Ovary (tissue), 9 donors: ENCODE data around the gene CTBP2. TPM values are rescaled to one million over a fixed set of nuclear protein-coding genes. Genes with fewer than 3 reads are reported as not detected.

Source experiments
- DNase-seq, 5 donors: peaks; one replicate each; pipeline ENCODE4 v3.0.0-alpha.2; 2019 to 2020
- H3K27ac ChIP-seq, 2 donors: fragments of 200-600 bp; one replicate each; pipeline versions ENCODE4 v1.5.1 to v1.8.0; 2019 to 2022
- H3K27me3 ChIP-seq: fragments of 200-600 bp; one replicate; pipeline ENCODE4 v1.8.0; 2022
- H3K36me3 ChIP-seq: fragments of 200-600 bp; sonication (generic); one replicate; pipeline ENCODE4 v1.5.1; 2019
- H3K4me1 ChIP-seq: one replicate; pipeline ENCODE4 v1.8.1; 2013; ENCODE audit warnings: mild to moderate bottlenecking, moderate library complexity; ENCODE audit not compliant: insufficient read depth
- H3K4me3 ChIP-seq: fragments of 200-600 bp; sonication (generic); one replicate; pipeline ENCODE4 v1.5.1; 2017
- H3K9me3 ChIP-seq, 2 donors: fragments of 200-600 bp in 1 of 2; sonication (generic) in 1 of 2; one replicate each; pipeline versions ENCODE4 v1.5.1 to v1.8.1; 2013 to 2019; ENCODE audit warnings: mild to moderate bottlenecking in 1 of 2, moderate library complexity in 1 of 2
- CTCF ChIP-seq, 3 donors: fragments of 450-650 bp in 2 of 3; fragments of 200-600 bp in 1 of 3; IDR thresholded peaks; one replicate each; pipeline versions ENCODE4 v1.5.1 to v1.8.0; 2016 to 2022; ENCODE audit warnings: antibody characterized with exemption in 3 of 3, mild to moderate bottlenecking in 1 of 3
- EP300 ChIP-seq: sonication (generic); formaldehyde crosslinking; IDR thresholded peaks from one replicate; pipeline ENCODE4 v1.6.1; 2017; ENCODE audit warnings: antibody characterized with exemption
- POLR2A ChIP-seq: fragments of 450-650 bp; IDR thresholded peaks from one replicate; pipeline ENCODE4 v1.6.1; 2017; ENCODE audit warnings: antibody characterized with exemption, mild to moderate bottlenecking, moderate library complexity
- WGBS, 3 donors: extraction: QIAGEN DNeasy Blood & Tissue Kit in 1 of 3; methylation state at CpG; one replicate each; pipeline versions ENCODE4 v1.1.5 to v1.1.7; 2013 to 2017; 5-methylcytosine and 5-hydroxymethylcytosine counted together
- intact Hi-C, 4 donors: fragments of 100-400 bp; cut with DNase I; formaldehyde crosslinking; loops; one replicate each; pipeline versions ENCODE4 v1.11.0 to v1.15.1; 2022 to 2023
- polyA plus RNA-seq, 2 donors: library from polyadenylated mRNA; stranded (reverse); fragments of 200-250 nt in 1 of 2; fragments of 350-450 nt in 1 of 2; fragmentation: Illumina TruSeq in 1 of 2; extraction: RNeasy Lipid Tissue Mini Kit (QIAGEN cat#74804) in 1 of 2; gene quantifications; one replicate each; pipeline ENCODE4 v1.2.3, GENCODE V29; 2013 to 2014
- total RNA-seq, 7 donors: library from RNA; depleted of rRNA in 2 of 7; stranded (reverse); fragments of >200 nt in 2 of 7; fragmentation: NEBNext Ultra II Directional in 3 of 7; extraction: Animal tissue kit (Norgen Biotek cat#: 25700) in 3 of 7; gene quantifications; one replicate each; pipeline versions ENCODE4 v1.1.0 to v1.2.4, GENCODE V29; 2016 to 2023
- donor health status: DM: no; HTN: no; CAD: no; lungs with moderate emphysema.
- donor health status: DM: no; HTN: no; CAD: no.
- donor health status: Bipolar disorder and iron deficiency.
- donor health status: DM: yes; HTN: yes; CAD: no.
- donor health status: DM: no; HTN: no; CAD: no.
- donor health status: DM: yes; HTN: yes; CAD: no.

The CTBP2 gene
- total and polyA plus RNA-seq, 9 donors, result 25.3 to 107 (median 69.5) TPM

- 84 to 88% (median 87%) methylated on average over 10 of the region's 10 CpGs for WGBS, 3 donors
- Histone ChIP-seq H3K4me1 (no peaks in the 10 kb centered on the region), H3K4me3 (no peak overlapping the region), H3K27me3 (no peaks in the 10 kb centered on the region), H3K36me3 (no peaks in the 10 kb centered on the region), H3K9me3 (no peaks in the 10 kb centered on the region), H3K27ac (no peak overlapping the region)
- TF ChIP-seq CTCF (IDR thresholded peaks at IDR 0.05), result no peak
- TF ChIP-seq POLR2A, result no peak
- no peak for TF ChIP-seq EP300
- intact Hi-C loops, result no loop called here
- DNase-seq, result no peak
Measured at GRCh38 chr10:125201791-125202622, 41.6 kb upstream of the CTBP2 start.

GRCh38 chr10:125201108-125201524 lies 40.8 kb upstream of the CTBP2 start:
- H3K4me1 ChIP-seq, result no peaks in the 10 kb centered on the region
- 66 to 69% (median 69%) methylated on average over 5 of the region's 5 CpGs for WGBS, 3 donors
- no peak overlapping the region for H3K27ac ChIP-seq

GRCh38 chr10:125200396-125200795 lies 40.0 kb upstream of the CTBP2 start:
- 62 to 63% (median 63%) methylated on average over 3 of the region's 3 CpGs for WGBS, 3 donors
- Histone ChIP-seq H3K4me3 (no peak overlapping the region), H3K4me1 (no peaks in the 10 kb centered on the region), H3K9me3 (no peaks in the 10 kb centered on the region), H3K36me3 (no peaks in the 10 kb centered on the region), H3K27me3 (no peaks in the 10 kb centered on the region), H3K27ac (no peak overlapping the region)
- TF ChIP-seq POLR2A (no peak), EP300 (no peak), CTCF (IDR thresholded peaks at IDR 0.05) (no peak)
- intact Hi-C loops, result no loop called here
- no peak for DNase-seq

More at GRCh38 chr10:125201108-125201524, 40.8 kb upstream of the CTBP2 start:
- DNase-seq, result no peak
- Histone ChIP-seq H3K36me3 (no peaks in the 10 kb centered on the region), H3K9me3 (no peaks in the 10 kb centered on the region), H3K4me3 (no peak overlapping the region), H3K27me3 (no peaks in the 10 kb centered on the region)
- no peak for TF ChIP-seq POLR2A
- TF ChIP-seq EP300, result no peak
- TF ChIP-seq CTCF (IDR thresholded peaks at IDR 0.05), result no peak
- intact Hi-C loops, result no loop called here

- Histone ChIP-seq H3K4me3 (no peak overlapping the region), H3K36me3 (no peaks in the 10 kb centered on the region), H3K4me1 (no peaks in the 10 kb centered on the region), H3K27ac (no peak overlapping the region), H3K9me3 (no peaks in the 10 kb centered on the region), H3K27me3 (no peaks in the 10 kb centered on the region)
- intact Hi-C loops, result no loop called here
- 80 to 82% (median 80%) methylated on average over 2 of the region's 2 CpGs for WGBS, 3 donors
- TF ChIP-seq CTCF (IDR thresholded peaks at IDR 0.05) (no peak), POLR2A (no peak), EP300 (no peak)
- DNase-seq, result no peak
Measured at GRCh38 chr10:125199270-125199669, 38.9 kb upstream of the CTBP2 start.
